ENCODE data around the gene MRC2.

DNA sequence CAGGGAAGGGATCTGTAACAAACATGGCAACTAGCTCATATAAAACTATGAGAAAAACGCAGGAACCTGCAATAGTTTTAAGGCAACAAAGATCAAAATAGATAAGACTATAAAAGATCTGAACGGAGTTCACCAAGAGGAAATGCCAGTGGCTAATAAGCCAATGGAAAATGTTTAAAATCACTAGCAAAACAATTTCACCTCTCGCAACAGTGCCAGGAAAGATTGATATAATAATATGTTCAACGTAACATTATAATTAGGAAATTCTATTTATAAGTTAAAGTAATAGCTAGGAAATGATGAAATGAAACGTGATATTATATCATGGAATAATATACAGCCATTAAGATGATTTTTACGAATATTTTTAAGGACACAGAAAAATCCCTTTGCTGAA, 16.0 kb downstream of the MRC2 start:
- TF ChIP-seq, protein P1, sequence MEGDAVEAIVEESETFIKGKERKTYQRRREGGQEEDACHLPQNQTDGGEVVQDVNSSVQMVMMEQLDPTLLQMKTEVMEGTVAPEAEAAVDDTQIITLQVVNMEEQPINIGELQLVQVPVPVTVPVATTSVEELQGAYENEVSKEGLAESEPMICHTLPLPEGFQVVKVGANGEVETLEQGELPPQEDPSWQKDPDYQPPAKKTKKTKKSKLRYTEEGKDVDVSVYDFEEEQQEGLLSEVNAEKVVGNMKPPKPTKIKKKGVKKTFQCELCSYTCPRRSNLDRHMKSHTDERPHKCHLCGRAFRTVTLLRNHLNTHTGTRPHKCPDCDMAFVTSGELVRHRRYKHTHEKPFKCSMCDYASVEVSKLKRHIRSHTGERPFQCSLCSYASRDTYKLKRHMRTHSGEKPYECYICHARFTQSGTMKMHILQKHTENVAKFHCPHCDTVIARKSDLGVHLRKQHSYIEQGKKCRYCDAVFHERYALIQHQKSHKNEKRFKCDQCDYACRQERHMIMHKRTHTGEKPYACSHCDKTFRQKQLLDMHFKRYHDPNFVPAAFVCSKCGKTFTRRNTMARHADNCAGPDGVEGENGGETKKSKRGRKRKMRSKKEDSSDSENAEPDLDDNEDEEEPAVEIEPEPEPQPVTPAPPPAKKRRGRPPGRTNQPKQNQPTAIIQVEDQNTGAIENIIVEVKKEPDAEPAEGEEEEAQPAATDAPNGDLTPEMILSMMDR (conservative IDR thresholded peaks at IDR 0.05; ENCODE audit: low read depth, low read length): no peak
- no peak for TF ChIP-seq EZH2 (IDR thresholded peaks at IDR 0.05; ENCODE audit: borderline replicate concordance, low read depth, low read length, poor library complexity, severe bottlenecking)
